Heart left ventricle (tissue), 16 donors: ENCODE results near the gene DKK3. TPM values are rescaled to one million over a fixed set of nuclear protein-coding genes. Genes with fewer than 3 reads are reported as not detected.
"Not testable (repeated sequence)": the region's sequence is repeated elsewhere in the genome, so short reads cannot be mapped to it uniquely, and the experiment has no call there.

Experiments
- ATAC-seq, 4 donors: fragments of 200-7000 bp; cut with Tn5 transposase; one replicate each; pipeline ENCODE4 v1.9.1; 2020 to 2022; ENCODE audit warnings: moderate library complexity in 4 of 4, mild to moderate bottlenecking in 3 of 4, moderate number of reproducible peaks in 1 of 4
- DNase-seq, 5 donors: peaks; one replicate each; pipeline ENCODE4 v3.0.0-alpha.2; 2020
- H3K27ac ChIP-seq, 12 donors: fragments of 200-600 bp; sonication (generic) in 4 of 12; one replicate each; pipeline versions ENCODE4 v1.5.0 to v1.8.0; 2016 to 2022; ENCODE audit warnings: mild to moderate bottlenecking in 2 of 12
- H3K27me3 ChIP-seq, 9 donors: fragments of 200-600 bp; sonication (generic) in 2 of 9; one replicate each; pipeline versions ENCODE4 v1.5.1 to v1.8.0; 2016 to 2022; ENCODE audit warnings: mild to moderate bottlenecking in 3 of 9
- H3K36me3 ChIP-seq, 9 donors: fragments of 200-600 bp; sonication (generic) in 2 of 9; one replicate each; pipeline versions ENCODE4 v1.5.0 to v1.8.0; 2018 to 2022; ENCODE audit warnings: mild to moderate bottlenecking in 2 of 9
- H3K4me1 ChIP-seq, 12 donors: fragments of 200-600 bp; sonication (generic) in 4 of 12; one replicate each; pipeline versions ENCODE4 v1.5.0 to v1.8.0; 2016 to 2022; ENCODE audit warnings: mild to moderate bottlenecking in 3 of 12
- H3K4me3 ChIP-seq, 12 donors: fragments of 200-600 bp; sonication (generic) in 4 of 12; one replicate each; pipeline versions ENCODE4 v1.5.0 to v1.8.0; 2017 to 2022; ENCODE audit warnings: mild to moderate bottlenecking in 9 of 12, moderate library complexity in 4 of 12
- H3K9me3 ChIP-seq, 12 donors: fragments of 200-600 bp; sonication (generic) in 4 of 12; one replicate each; pipeline versions ENCODE4 v1.5.0 to v1.8.0; 2016 to 2022; ENCODE audit warnings: mild to moderate bottlenecking in 1 of 12
- CTCF ChIP-seq, 12 donors: fragments of 200-600 bp; sonication (generic) in 4 of 12; IDR thresholded peaks; one replicate each; pipeline versions ENCODE4 v1.5.0 to v1.8.0; 2018 to 2022; ENCODE audit warnings: antibody characterized with exemption in 12 of 12, mild to moderate bottlenecking in 5 of 12
- POLR2A ChIP-seq, 2 donors: fragments of 450-650 bp; IDR thresholded peaks; one replicate each; pipeline ENCODE4 v1.6.1; 2017; ENCODE audit warnings: antibody characterized with exemption in 2 of 2, mild to moderate bottlenecking in 2 of 2, moderate library complexity in 2 of 2
- WGBS, 4 donors: extraction: QIAGEN DNeasy Blood & Tissue Kit in 2 of 4; methylation state at CpG; one replicate each; pipeline versions ENCODE4 v1.1.5 to v1.1.7; 2013 to 2018; 5-methylcytosine and 5-hydroxymethylcytosine counted together
- intact Hi-C, 10 donors: fragments of 100-400 bp; cut with DNase I; formaldehyde crosslinking; loops; one replicate each; pipeline versions ENCODE4 v1.11.1 to v1.14.2; 2022
- polyA plus RNA-seq, 2 donors: library from polyadenylated mRNA; stranded (reverse); fragments of 200-250 nt; gene quantifications; one replicate each; pipeline ENCODE4 v1.2.3, GENCODE V29; 2013
- total RNA-seq, 9 donors: library from RNA; depleted of rRNA in 2 of 9; stranded (reverse); fragments of >200 nt in 2 of 9; fragmentation: NEBNext Ultra II Directional in 3 of 9; extraction: Animal tissue kit (Norgen Biotek cat#: 25700) in 3 of 9; gene quantifications; one replicate each; pipeline versions ENCODE4 v1.1.0 to v1.2.4, GENCODE V29; 2016 to 2023
- donor health status: ischemic (EF 13 %, LVEDD 7.1; RV severe dilation, severe dysfunction).
- donor health status: healthy with polysubstance abuse.
- donor health status: DM: no; HTN: yes; CAD: no.
- donor health status: DM: no; HTN: no; CAD: no.
- donor health status: ischemic (EF 25% LVEDD 6.9; RV normal size, moderate dysfunction).
- donor health status: ischemic (EF 25% LVEDD 5.7; RV mildly dilated, moderate dysfunction).
- donor health status: healthy.
- donor health status: DM: yes; HTN: yes; CAD: no.
- donor health status: ischemic (EF 35%, LVEDD 5.7; RV mildly dilated, moderate dysfunction).
- donor health status: nonischemic (EF 11% LVEDD 7.7; RV severe dilation, severe dysfunction).
- donor health status: DM: yes; HTN: yes; CAD: no.
- donor health status: PGD.
- donor health status: ischemic (EF 29% LVEDD 5.4; RV normal size, mild dysfunction).
- donor health status: nonischemic (EF 23%, LVEDD 6.1; RV moderate dilation, normal function).

The DKK3 gene
- total and polyA plus RNA-seq, 11 donors: 117 to 851 (median 707) TPM

- ATAC-seq (peak; percentile 82 to 90 (median 88)), DNase-seq (peak; percentile 80 to 88 (median 81))
- no peaks in the 10 kb centered on the region for H3K36me3 ChIP-seq
- TF ChIP-seq POLR2A (IDR thresholded peaks at IDR 0.05): no peak
- TF ChIP-seq CTCF (IDR thresholded peaks at IDR 0.05): peak; percentile 89 to 98 (median 93)
- H3K27ac ChIP-seq: peak overlapping the region in 11 of 12 donors; percentile 31 to 78 (median 66)
- H3K4me3 ChIP-seq: peak overlapping the region in 3 of 12 donors; percentile 3 to 12 (median 8)
- H3K27me3 ChIP-seq: no peaks in the 10 kb centered on the region
- WGBS, 4 donors: 7 to 14% (median 11%) methylated on average over 14 of the region's 14 CpGs
- intact Hi-C loops: loop anchor here (1.0 to 10.0 kb wide), 11 partner anchors 67 to 851 kb away; no protein-coding TSS in a partner anchor
- H3K4me1 ChIP-seq: peaks cover 0 to 23% (median 17%) of the 10 kb centered on the region in 12 donors
- no peaks in the 10 kb centered on the region for H3K9me3 ChIP-seq
These were observed 35.7 kb upstream of the DKK3 start for GRCh38 chr11:12043959-12044791.

- ATAC-seq: no peak
- Histone ChIP-seq H3K9me3 (no peaks in the 10 kb centered on the region), H3K27ac (peak overlapping the region in 9 of 12 donors; percentile 31 to 78 (median 72)), H3K4me1 (peaks cover 0 to 23% (median 17%) of the 10 kb centered on the region in 12 donors), H3K27me3 (no peaks in the 10 kb centered on the region), H3K4me3 (no peak overlapping the region), H3K36me3 (no peaks in the 10 kb centered on the region)
- no peak for DNase-seq
- TF ChIP-seq POLR2A (IDR thresholded peaks at IDR 0.05) (no peak), CTCF (IDR thresholded peaks at IDR 0.05) (no peak)
- whole genome bisulfite sequencing, 4 donors: 86 to 90% (median 89%) methylated on average over 7 of the region's 7 CpGs
- intact Hi-C loops: loop anchor here in 6 of 10 donors (2.0 to 10.0 kb wide), 7 partner anchors 66 to 852 kb away; no protein-coding TSS in a partner anchor
These were observed 34.8 kb upstream of the DKK3 start for GRCh38 chr11:12043221-12043620.

GRCh38 chr11:12042215-12042676, 33.8 kb upstream of the DKK3 start:
- TF ChIP-seq POLR2A (IDR thresholded peaks at IDR 0.05) (no peak), CTCF (IDR thresholded peaks at IDR 0.05) (no peak)
- ATAC-seq (no peak), DNase-seq (no peak)
- Histone ChIP-seq H3K9me3 (no peaks in the 10 kb centered on the region), H3K4me3 (no peak overlapping the region), H3K27ac (no peak overlapping the region), H3K4me1 (peaks cover 0 to 19% (median 12%) of the 10 kb centered on the region in 12 donors), H3K36me3 (no peaks in the 10 kb centered on the region), H3K27me3 (no peaks in the 10 kb centered on the region)
- intact Hi-C loops: loop anchor here in 6 of 10 donors (2.0 to 10.0 kb wide), 7 partner anchors 65 to 853 kb away; no protein-coding TSS in a partner anchor
- WGBS, 4 donors: 73 to 81% (median 75%) methylated on average over 7 of the region's 7 CpGs

GRCh38 chr11:12040719-12041118, 32.3 kb upstream of the DKK3 start:
- WGBS, 4 donors: 95 to 98% (median 96%) methylated on average over 5 of the region's 5 CpGs
- H3K27me3 ChIP-seq, H3K4me3 ChIP-seq, DNase-seq, H3K36me3 ChIP-seq, H3K9me3 ChIP-seq, ATAC-seq, H3K27ac ChIP-seq: not testable (repeated sequence)
- peaks cover 0 to 16% (median 10%) of the 10 kb centered on the region in 12 donors for H3K4me1 ChIP-seq
- intact Hi-C loops: loop anchor here in 5 of 10 donors (5.0 to 10.0 kb wide), 6 partner anchors 63 to 854 kb away; no protein-coding TSS in a partner anchor
